ENCODE measurements around the gene ARL10.

Gene ARL10, protein sequence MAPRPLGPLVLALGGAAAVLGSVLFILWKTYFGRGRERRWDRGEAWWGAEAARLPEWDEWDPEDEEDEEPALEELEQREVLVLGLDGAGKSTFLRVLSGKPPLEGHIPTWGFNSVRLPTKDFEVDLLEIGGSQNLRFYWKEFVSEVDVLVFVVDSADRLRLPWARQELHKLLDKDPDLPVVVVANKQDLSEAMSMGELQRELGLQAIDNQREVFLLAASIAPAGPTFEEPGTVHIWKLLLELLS

DNA sequence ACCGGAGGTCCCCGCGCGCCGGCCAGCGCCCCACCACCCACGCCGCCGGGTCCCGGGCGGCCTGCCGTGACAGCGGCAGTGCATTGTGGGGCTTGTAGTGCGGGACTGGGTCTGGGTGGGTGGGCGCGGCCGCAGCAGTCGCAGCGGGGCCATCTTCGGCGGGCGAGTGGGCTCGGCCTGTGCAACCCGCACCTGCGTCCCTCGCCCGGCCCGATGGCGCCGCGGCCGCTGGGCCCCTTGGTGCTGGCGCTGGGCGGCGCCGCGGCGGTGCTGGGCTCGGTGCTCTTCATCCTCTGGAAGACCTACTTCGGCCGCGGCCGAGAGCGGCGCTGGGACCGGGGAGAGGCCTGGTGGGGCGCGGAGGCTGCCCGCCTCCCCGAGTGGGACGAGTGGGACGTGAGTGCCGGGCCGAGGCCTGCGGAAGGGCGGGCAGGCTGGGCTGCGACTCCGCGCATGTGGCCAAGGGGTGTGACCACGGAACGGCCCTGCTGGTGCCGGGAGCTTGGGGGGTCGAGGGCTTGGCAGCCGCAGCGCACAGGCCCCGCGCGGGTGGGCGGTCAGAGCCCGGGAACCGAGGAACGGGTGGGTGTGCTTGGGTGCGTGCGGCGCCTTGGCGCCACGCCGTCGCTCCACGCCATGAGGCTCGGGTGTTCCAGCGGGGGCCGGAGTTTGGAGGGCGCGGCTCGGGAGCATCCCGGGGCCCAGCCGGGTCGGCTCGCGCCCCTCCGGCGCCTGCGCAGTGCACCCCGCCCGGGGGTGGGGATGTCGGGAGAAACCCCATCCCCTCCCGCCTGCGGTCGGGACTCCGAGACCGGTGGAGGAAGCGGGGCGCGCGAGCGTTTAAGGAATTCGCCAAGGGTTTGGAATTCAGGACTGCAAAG, at the start of gene ARL10:
ARL10 (plus strand) TSS at position 137 of the 881 bp plus-strand sequence; CDS start at position 214, 77 bp downstream.
- DNase-seq, result peak; percentile 9

DNA sequence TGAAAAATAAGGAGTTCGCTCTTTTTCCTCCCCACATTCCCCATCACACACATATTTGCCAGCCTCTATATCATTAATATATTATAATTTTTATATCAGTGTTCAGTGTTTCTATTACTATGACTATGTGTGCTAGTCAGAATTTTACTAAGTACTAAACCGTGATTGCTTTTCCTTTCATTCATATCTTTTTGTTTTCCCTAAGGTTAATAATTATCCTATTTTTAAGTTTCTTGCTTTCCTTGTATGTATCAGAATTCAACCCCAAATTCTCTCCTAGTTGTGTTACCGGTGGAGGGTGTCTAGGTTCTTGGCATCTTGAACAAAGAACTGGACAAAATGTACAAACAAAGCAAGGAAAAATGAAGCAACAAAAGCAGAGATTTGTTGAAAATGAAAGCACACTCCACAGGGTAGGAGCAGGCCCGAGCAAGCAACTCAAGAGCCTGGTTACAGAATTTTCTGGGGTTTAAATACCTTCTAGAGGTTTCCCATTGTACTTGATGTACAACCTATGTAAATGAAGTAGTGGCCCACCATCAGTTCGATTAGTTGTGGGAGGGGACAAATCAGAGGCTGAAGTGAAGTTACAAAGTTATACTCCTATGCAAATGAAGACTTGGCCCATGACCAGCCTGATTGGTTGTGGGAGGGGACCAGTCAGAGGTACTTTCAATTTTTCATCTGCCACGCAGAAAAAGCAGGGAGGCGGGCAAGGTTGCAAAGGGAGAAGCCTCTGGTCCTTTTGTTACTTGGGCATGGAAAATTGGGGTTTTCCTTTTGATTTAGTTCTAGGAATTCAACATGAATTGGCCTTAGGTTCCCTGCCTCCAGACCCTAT, 47.5 kb upstream of the ARL10 start:
- no peak for DNase-seq

DNA sequence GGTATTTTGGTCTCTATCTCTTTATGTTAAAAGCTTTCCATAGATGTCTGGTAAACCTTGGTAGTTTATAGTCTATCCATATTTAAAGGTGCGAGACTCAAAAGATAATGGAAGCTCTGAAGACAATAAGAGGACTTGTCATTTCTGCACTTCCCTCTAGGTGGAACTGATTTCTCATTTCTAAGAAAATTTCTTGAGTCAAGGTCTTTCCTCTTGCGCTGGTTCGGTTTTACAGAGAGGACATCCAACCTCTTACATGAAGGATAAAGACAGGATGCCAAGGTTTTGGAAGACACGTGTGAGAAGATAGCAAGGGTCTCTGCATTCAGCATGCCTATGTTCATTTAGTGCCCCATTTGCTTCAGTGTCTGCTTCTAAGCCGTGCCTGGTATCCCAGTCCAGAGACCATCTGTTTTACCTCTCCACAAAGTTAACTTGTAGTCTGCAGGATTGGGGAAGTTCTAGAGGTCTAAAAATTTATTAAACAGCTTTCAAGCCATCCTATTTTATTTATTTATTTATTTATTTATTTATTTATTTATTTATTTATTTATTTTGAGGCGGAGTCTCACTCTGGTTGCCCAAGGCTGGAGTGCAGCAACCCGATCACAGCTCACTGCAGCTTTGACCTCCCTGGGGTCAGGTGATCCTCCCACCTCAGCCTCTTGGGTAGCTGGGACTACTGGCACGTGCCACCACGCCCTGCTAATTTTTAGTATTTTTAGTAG, 45.3 kb upstream of the ARL10 start:
- DNase-seq, result no peak

DNA sequence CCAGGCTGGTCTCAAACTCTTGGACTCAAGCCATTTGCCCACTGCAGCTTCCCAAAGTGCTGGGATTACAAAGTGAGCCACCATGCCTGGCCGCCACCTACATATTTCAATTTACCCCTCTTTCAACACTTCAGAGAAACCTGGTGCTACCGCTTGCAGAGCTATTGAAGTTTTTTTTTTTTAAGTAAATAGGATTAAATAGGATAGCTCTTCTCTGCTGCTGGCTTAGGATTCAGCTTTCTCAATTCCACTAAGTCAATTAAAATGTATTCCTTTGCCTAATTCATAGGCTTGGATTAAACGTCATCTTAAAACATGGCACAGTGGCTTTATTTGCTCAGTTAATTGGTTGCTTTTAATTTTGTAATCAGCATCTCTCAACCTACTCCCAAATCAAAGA, 44.7 kb upstream of the ARL10 start:
- DNase-seq, result no peak

DNA sequence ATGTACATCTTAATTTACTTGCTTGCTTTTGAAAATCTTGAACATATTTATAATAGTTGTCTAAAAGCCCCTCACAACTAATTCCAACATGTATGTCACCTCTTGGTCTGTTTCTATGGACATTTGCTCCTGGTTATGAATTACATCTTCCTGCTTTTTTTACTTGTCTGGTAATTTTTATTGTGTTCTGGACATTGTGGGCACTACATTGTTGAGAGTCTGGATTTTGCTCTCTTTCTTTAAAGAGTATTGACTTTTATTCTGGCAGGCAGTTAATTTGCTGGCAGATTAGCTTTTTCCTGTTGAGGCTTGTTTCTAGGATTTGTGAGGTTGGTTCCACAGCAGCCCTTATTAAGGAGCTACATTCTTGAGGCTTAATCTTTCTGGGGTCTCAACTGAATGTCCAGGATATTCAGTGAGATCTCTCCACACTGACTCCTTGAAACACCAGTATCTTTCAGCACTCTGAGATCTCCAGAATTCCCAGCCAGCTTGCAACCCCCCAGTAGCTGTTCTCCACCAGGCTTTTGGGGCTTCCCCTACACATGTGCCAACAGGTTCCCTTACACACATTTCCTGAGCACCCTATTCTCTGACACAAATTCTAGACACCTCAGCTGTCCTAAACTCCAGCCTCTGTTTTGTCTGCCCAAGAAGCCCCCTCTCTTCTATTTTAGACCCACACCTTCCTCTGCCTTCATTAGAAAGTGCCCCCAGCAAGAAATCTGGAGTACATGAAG, 31.1 kb upstream of the ARL10 start:
- no peak for DNase-seq

DNA sequence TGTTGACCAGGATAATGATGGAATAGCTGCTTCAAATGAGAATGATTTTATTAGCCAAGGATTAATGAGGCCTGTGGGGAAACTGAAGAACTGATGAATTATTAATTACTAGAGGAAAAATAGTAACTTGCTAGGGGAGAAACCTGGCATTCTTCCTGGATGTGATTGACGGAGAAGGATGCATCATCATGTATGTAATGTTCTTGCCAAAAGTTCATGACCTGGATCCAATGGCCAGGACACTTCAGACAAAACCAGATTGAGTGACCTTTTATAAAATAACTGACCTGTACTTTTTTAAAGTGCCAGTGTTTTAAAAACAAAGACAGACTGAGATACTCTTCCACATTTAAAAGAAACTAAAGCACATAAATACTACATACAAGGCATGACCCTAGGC, 27.4 kb upstream of the ARL10 start:
- no peak for DNase-seq

DNA sequence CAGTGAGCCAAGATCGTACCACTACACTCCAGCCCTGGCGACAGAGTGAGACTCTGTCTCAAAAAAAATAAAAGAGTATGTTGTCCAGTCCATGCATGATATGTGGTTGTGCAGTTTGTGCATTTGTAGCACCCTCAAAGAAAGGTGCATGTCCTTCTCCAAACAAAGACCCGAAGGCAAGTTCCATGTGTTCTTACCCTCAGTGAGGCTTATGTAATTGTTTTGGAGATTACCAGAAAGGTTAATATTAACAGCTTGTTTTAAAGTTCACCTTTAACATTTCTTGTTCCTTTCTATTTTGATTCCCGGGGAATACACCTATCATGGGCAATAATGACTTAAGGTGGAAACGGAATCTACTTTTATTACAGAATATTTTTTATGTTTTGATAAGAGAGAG, 26.0 kb upstream of the ARL10 start:
- DNase-seq, result no peak

DNA sequence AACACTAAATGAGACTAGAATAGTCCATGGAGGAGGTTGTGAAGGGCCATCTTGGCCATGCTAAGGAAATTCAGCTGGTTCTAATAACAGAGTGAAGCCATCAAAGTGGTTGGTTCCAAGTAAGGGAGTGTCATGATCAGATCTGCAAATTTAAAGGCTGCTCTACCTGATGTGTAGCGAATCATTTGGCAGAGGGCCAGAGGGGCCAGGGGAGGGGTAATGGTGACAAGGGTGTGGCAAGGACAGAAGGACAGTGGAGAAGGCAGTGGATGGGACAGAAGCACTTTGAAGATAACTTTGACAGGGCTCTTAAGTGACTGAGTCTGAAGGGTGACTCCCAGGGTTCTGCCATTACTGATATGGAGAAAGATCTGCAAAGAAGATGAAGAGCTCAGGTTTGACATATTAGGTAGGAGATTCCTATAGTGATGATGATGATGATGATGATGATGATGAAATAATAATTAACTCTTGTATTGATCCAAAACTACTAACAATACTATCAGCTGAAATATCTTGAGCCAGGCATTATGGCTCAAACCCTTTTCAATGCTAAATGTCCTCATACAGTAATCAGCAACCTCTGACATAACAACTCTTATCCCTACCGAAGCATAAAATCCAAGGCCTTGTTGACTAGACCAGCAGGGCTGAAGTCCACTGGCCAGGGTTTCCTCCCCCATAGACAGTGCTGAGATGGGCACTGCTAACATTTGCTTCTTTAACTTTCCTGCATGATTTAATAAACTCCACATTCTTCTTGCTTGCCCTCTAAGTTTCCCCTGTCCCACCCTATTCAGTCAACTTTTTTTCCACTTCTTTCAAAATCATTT, 23.7 kb upstream of the ARL10 start:
- no peak for DNase-seq

DNA sequence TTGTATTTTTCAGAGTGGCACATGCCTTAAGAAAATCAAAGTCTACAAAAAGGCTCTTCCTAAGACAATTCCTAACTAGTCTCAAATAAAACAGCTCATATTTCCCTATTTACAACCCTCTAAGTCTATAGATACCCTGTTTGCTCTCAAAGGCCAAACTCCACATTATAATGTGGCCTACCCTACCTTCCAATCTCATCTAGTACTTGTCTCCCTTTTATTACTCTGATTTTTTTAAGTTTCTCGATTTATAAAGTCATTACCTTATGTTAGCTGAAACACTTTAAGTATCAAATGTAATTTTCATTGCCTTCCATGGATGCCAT, 23.2 kb upstream of the ARL10 start:
- no peak for DNase-seq

DNA sequence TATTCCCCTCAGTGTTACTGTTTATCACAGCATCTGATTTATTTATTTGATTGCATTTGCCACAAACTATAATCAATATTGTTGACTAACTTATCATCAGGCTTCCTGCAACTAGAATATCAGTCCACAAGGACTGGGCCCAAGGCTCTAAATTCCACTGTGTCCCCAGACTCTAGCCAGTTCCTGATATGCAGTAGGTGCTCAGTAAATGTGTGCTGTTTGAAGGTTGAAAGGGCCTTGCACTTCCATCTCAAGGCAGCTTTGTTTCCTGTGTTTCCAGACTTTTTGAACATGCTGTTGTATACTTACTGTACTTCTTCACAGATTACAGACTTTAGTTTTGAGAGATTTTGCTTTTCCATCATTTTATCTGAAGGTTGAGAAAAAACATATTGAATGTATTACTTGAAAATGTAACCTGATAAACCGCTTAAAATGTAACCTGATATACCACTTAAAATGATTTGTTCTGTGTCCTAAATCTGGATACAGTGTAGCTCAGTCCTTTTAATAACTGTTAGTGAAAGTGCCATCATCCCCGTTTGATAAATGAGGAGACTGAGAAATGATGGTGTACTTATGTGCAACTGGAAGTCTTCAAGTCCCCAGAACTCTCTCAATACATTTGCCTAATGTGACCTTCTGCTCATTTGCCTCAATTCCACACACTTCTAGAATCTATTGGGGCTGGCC, 22.4 kb upstream of the ARL10 start:
- no peak for DNase-seq

DNA sequence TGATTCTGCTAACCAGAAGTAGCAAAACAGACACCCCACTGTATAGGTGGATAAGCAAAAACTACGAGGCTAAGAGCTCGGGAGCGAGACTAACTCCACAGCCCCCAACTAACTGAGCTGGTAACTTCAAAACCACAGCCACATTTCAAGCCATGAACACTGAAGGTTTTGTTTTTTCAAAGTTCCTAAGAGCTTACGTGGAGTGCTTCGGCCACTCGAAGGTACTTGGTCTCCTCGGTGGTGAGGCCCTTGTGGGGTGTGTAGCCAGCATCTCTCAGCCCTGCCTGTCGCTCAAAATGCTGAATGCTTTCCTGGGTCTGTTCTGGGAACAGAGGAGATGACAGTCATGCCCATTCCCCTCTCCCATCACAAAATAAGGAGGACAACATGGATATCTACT, 14.9 kb upstream of the ARL10 start:
- no peak for DNase-seq

DNA sequence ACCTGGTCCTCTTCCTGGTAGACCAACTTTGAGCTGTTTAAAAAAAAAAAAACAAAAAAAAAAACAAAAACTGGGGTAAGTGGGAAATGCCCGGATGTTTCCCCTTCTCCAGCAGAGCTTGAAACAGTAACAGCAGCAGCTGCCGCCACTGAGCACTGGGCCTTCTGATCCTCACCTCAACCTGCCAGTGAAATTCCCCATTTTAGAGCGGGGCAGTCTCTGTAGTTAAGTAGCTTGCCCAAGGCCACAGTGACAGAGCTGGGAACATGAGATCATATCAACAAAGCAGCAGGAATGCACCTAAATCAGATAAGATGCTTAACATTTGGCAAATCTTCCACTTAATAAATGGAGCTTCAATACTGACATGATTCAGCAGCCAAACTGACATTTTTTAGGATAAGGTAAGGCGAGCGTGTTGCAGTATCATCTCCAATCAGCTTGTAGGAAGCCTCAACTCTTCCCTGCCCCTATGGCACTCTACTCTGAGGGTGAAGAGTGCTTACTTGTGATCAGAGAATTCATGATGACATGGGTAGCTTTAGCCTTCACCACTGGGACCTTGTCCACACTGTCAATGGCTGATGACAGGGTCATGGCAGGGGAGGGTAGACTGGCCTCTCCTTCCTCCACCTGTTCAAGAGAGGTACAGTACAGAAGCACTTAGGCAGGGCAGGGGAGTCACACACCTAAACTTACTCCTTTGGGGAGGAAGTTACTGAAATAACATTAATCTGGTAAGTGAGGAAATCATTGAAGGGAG, 13.0 kb upstream of the ARL10 start:
- no peak for DNase-seq

DNA sequence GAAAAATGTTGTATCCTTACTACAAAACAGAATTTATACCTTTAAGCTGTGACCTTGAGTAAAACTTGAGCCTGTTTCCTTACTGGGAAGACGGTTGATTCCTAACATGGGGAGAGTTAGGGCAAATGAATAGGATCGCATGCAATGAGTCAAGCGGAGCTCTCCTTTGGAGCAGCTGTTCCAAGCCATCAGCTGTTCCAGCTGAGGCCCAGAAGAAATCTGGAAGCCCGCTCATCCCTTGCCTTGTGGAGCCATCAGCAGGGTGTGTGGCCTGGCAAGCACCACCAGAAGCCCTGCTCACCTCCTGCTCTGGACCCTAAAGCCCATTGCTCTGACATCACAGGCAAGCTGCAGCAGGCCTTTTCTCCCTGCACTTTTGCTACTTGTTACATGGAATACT, 11.8 kb upstream of the ARL10 start:
- DNase-seq, result no peak

DNA sequence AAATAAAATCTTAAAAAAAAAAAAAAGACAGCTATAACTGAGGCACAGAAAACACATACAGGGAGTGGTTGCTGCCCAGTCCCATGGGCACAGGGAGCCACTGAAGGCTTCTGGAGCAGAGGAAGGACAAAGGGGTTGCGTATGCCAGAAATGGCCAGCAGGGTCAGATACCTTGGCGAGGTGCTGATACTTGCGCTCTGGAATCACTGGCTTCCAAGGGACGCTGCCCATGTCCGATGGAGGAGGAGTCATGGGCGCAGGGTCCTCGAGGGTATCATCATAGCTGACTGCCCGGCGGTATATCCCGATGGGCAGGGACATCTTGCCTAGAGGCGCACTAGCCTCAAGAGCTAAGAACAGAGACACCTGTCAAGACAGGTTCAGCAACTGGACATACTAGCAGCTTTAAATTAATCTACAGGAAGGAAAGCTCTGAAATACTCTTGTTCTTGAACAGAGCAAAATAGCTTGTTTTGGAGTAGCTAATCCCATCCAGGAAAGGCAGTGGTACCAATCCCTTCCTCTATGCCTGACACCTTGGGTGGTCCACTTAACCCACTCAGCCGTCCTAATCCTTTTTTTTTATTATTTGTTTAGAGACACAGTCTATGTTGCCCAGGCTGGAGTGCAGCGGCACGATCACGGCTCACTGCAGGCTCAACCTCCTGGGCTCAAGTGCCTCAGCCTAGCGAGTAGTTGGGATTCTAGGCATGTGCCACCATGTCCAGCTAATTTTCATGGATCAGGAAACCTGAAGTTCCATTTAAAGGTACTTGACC, 9.7 kb upstream of the ARL10 start:
- DNase-seq, result no peak

DNA sequence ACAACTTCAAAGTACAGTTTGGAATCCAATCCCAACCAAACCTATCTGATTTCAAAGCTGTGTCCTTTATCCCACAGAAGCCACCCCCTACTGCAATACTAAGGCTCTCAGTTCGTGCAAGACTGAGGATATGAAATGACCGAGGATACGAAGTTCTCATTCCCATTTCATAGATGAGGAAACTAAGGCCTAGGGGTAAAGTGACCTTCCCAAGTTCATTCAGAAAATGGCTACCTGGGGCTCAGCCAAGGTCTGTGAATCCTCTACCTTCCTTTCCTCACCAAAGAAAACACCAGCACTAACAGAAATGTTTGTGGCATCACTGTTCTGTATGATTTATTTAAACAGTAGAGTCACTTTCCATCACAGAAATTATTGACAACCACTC, 9.1 kb upstream of the ARL10 start:
- no peak for DNase-seq

DNA sequence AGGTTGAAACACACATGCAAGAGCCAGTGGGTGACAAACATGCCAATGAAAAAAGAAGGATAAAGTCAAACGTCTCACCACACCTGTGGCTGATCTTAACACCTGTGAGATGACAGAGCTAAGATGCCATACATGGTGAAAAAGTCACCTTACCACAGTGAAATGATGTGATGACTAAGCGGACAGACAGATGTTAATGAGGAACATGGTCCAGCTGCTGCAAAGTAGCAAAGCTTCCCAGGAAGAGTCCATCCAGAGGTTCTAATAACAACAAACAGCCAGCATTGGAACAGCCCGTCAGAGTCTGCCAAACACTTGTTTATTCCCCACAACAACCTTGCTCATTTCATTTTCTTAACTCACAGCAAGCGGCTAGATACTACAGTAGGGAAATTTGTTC, 5.6 kb upstream of the ARL10 start:
- no peak for DNase-seq

DNA sequence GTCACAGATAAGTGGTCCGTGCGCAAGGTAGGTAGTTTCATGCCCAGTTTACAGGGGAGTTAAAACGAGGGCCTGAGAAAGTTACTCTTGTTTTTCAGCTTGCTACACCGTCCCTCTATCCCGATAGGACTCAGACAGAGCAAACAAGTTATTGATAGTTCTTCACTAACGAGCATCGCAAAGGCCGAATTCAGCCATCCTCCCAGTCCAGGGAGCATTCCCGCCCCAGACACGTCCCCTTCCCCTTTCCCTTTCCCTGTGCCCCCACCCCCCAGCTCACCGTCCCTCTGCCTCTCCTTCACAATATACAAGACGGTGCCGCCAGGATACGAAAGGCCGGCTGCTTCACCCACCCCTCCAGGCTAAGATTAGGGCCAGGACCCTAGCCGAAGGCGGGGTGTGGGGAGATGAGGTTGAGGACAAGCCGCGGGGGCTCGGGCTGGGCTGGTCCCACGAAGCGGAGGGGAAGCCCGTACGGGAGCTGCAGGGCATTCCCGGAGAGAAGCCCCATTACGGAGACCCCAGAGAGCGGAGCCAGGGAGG, 4.3 kb upstream of the ARL10 start:
- DNase-seq, result no peak

DNA sequence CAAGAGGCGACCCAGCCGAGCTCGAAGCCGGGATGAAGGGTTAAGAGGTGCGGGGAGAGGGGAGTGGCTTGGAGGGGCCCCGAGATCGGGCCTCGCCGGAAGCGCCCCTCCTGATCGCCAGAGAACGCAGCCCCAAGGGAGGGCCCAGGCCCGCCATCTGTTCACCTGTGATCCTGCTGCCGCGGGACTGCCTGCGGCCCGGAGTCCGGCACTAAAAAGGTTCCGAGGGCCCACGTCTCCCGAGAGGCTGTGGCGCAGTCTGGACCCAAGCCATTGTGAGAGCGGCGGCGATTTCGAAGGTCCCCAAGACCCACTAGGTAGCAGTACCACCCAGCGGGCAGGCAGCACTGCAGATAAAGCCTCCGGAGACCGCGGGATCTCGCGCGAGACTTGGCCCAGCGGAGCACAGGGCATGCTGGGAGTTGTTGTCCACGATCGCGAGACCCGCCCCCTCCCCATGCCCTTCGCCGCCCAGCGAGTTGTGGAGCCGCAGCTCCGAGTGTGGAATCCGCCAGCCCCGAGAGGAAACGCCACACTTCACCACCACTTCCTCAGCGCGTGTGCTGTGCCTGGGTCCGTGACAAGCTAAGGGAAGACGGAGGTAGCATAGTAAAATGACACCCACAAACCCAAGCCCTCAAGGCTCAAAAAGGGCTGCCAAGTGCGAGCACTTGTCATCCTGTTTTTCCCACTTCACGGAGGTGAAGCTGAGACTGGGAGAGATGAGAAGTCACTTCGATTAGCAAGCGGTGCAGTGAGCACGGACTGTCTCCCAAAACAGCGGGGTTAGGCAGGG, 3.7 kb upstream of the ARL10 start, which contains the start of gene KIAA1191:
KIAA1191 (minus strand) TSS at position 328 of the 796 bp plus-strand sequence. CDS start 2,256 bp downstream, outside the sequence.
- DNase-seq, result peak; percentile 88

Data from COR-L47 (cell line).